CD4-positive, CD25-positive, alpha-beta regulatory T cell (primary cell): ENCODE measurements around the gene HMGN1. TPM values are rescaled to one million over a fixed set of nuclear protein-coding genes. Genes with fewer than 3 reads are reported as not detected.

Experiments
- ATAC-seq, 2 donors: fragments of 150-1000 bp; cut with Tn5 transposase; one replicate each; pipeline ENCODE4 v1.10.0; 2021; ENCODE audit warnings: low read depth in 2 of 2, moderate number of reproducible peaks in 2 of 2, moderate library complexity in 1 of 2
- DNase-seq, 3 donors: peaks; one replicate each; pipeline versions ENCODE4 v3.0.0 to v3.0.0-alpha.2; 2012 to 2022; ENCODE audit warnings: mixed read lengths in 1 of 3
- H3K27ac ChIP-seq: one replicate; pipeline ENCODE4 v1.7.0; 2013; ENCODE audit warnings: mild to moderate bottlenecking, low read length; ENCODE audit not compliant: insufficient read depth, poor library complexity, severe bottlenecking
- H3K27me3 ChIP-seq: one replicate; pipeline ENCODE4 v1.7.0; 2013; ENCODE audit warnings: low read length; ENCODE audit not compliant: control insufficient read depth, insufficient read depth
- H3K36me3 ChIP-seq: one replicate; pipeline ENCODE4 v1.7.0; 2013; ENCODE audit warnings: mild to moderate bottlenecking, low read length, moderate library complexity; ENCODE audit not compliant: control insufficient read depth, insufficient read depth
- H3K4me1 ChIP-seq: 2 replicates; pipeline ENCODE4 v1.7.0; 2013; ENCODE audit warnings: mild to moderate bottlenecking, low read length; ENCODE audit not compliant: insufficient read depth, control insufficient read depth, poor library complexity, severe bottlenecking
- H3K4me3 ChIP-seq: one replicate; pipeline ENCODE4 v1.7.0; 2013; ENCODE audit warnings: low read depth, mild to moderate bottlenecking, low read length, moderate library complexity
- H3K9me3 ChIP-seq, 2 experiments: 1 replicate in 1 of 2; 2 replicates in 1 of 2; pipeline ENCODE4 v1.7.0; 2013; ENCODE audit warnings: low read length in 2 of 2, mild to moderate bottlenecking in 1 of 2, moderate library complexity in 1 of 2; ENCODE audit not compliant: control insufficient read depth in 2 of 2
- H3K27ac Mint-ChIP-seq, 3 donors: one replicate each; pipeline ENCODE4 v1.8.0; 2020 to 2022; ENCODE audit warnings: mild to moderate bottlenecking in 3 of 3, mixed read lengths in 3 of 3, moderate library complexity in 2 of 3
- H3K27me3 Mint-ChIP-seq: one replicate; pipeline ENCODE4 v1.8.0; 2022; ENCODE audit warnings: mild to moderate bottlenecking, mixed read lengths
- H3K36me3 Mint-ChIP-seq: one replicate; pipeline ENCODE4 v1.8.0; 2020; ENCODE audit warnings: mixed read lengths
- H3K4me1 Mint-ChIP-seq, 4 donors: one replicate each; pipeline ENCODE4 v1.8.0; 2020 to 2022; ENCODE audit warnings: mixed read lengths in 4 of 4, mild to moderate bottlenecking in 1 of 4
- H3K4me3 Mint-ChIP-seq, 4 donors: one replicate each; pipeline ENCODE4 v1.8.0; 2020 to 2022; ENCODE audit warnings: mild to moderate bottlenecking in 4 of 4, mixed read lengths in 4 of 4, moderate library complexity in 3 of 4
- H3K9me3 Mint-ChIP-seq, 7 donors: one replicate each; pipeline ENCODE4 v1.8.0; 2020 to 2022; ENCODE audit warnings: mixed read lengths in 7 of 7, mild to moderate bottlenecking in 3 of 7, moderate library complexity in 2 of 7
- polyA plus RNA-seq, 4 donors: library from polyadenylated mRNA; unstranded; fragments of 300-500 nt; fragmentation: Illumina TruSeq; gene quantifications; one replicate each; pipeline ENCODE4 v1.2.3, GENCODE V29; 2021
- total RNA-seq: library from RNA; stranded (reverse); gene quantifications from one replicate; pipeline ENCODE4 v1.2.3, GENCODE V29; 2022

HMGN1 gene
- total and polyA plus RNA-seq, 5 donors from 2014 or later, result 168 to 249 (median 186) TPM

GRCh38 chr21:39326607-39327307, 22.1 kb downstream of the HMGN1 start:
- peaks cover 2% of the 10 kb centered on the region for H3K27me3 Mint-ChIP-seq
- no peak for DNase-seq
- H3K4me1 ChIP-seq, result no peaks in the 10 kb centered on the region
- H3K27ac ChIP-seq, result no peak overlapping the region
- no peaks in the 10 kb centered on the region for H3K27me3 ChIP-seq
- H3K36me3 Mint-ChIP-seq, result no peaks in the 10 kb centered on the region
- H3K36me3 ChIP-seq, result no peaks in the 10 kb centered on the region
- H3K4me3 ChIP-seq, result no peak overlapping the region
- no peaks in the 10 kb centered on the region for H3K9me3 ChIP-seq
- H3K4me1 Mint-ChIP-seq, result no peaks in the 10 kb centered on the region
- ATAC-seq, result no peak
- H3K27ac Mint-ChIP-seq, result no peak overlapping the region
- H3K4me3 Mint-ChIP-seq, result no peak overlapping the region
- no peaks in the 10 kb centered on the region for H3K9me3 Mint-ChIP-seq

GRCh38 chr21:39325458-39325857, 23.4 kb downstream of the HMGN1 start:
- Mint-ChIP-seq H3K27me3 (no peaks in the 10 kb centered on the region), H3K4me1 (no peaks in the 10 kb centered on the region), H3K4me3 (no peak overlapping the region), H3K9me3 (no peaks in the 10 kb centered on the region), H3K27ac (no peak overlapping the region), H3K36me3 (no peaks in the 10 kb centered on the region)
- Histone ChIP-seq H3K4me1 (no peaks in the 10 kb centered on the region), H3K27me3 (no peaks in the 10 kb centered on the region), H3K36me3 (no peaks in the 10 kb centered on the region), H3K4me3 (no peak overlapping the region), H3K9me3 (no peaks in the 10 kb centered on the region), H3K27ac (no peak overlapping the region)
- DNase-seq (no peak), ATAC-seq (no peak)

- Mint-ChIP-seq H3K4me3 (no peak overlapping the region), H3K9me3 (no peaks in the 10 kb centered on the region), H3K36me3 (no peaks in the 10 kb centered on the region), H3K27ac (no peak overlapping the region), H3K27me3 (no peaks in the 10 kb centered on the region), H3K4me1 (peaks cover 0 to under 1% (median 0%) of the 10 kb centered on the region in 4 donors)
- DNase-seq (no peak), ATAC-seq (no peak)
- Histone ChIP-seq H3K9me3 (no peaks in the 10 kb centered on the region), H3K4me1 (no peaks in the 10 kb centered on the region), H3K27ac (no peak overlapping the region), H3K4me3 (no peak overlapping the region), H3K36me3 (no peaks in the 10 kb centered on the region), H3K27me3 (no peaks in the 10 kb centered on the region)
Measured at GRCh38 chr21:39321424-39321823, 27.5 kb downstream of the HMGN1 start.

- no peaks in the 10 kb centered on the region for H3K36me3 Mint-ChIP-seq
- Histone ChIP-seq H3K4me3 (no peak overlapping the region), H3K9me3 (no peaks in the 10 kb centered on the region), H3K27me3 (no peaks in the 10 kb centered on the region), H3K36me3 (no peaks in the 10 kb centered on the region), H3K27ac (no peak overlapping the region), H3K4me1 (peaks cover 7% of the 10 kb centered on the region)
- H3K9me3 Mint-ChIP-seq, result no peaks in the 10 kb centered on the region
- ATAC-seq (no peak), DNase-seq (no peak)
- H3K27ac Mint-ChIP-seq, result no peak overlapping the region
- H3K27me3 Mint-ChIP-seq, result no peaks in the 10 kb centered on the region
- peaks cover 0 to 10% (median 9%) of the 10 kb centered on the region in 4 donors for H3K4me1 Mint-ChIP-seq
- H3K4me3 Mint-ChIP-seq, result no peak overlapping the region
Measured at GRCh38 chr21:39319814-39320332, 29.0 kb downstream of the HMGN1 start.

GRCh38 chr21:39319251-39319756, 29.6 kb downstream of the HMGN1 start:
- H3K27me3 ChIP-seq, result no peaks in the 10 kb centered on the region
- H3K36me3 Mint-ChIP-seq, result no peaks in the 10 kb centered on the region

GRCh38 chr21:39318091-39318959, 30.6 kb downstream of the HMGN1 start:
- H3K9me3 Mint-ChIP-seq, result peaks cover 0 to 3% (median 0%) of the 10 kb centered on the region in 7 donors
- Histone ChIP-seq H3K9me3 (no peaks in the 10 kb centered on the region), H3K36me3 (no peaks in the 10 kb centered on the region), H3K27ac (no peak overlapping the region), H3K4me1 (peaks cover 17% of the 10 kb centered on the region), H3K27me3 (no peaks in the 10 kb centered on the region), H3K4me3 (no peak overlapping the region)
- no peak overlapping the region for H3K4me3 Mint-ChIP-seq
- H3K4me1 Mint-ChIP-seq, result peaks cover 0 to 18% (median 15%) of the 10 kb centered on the region in 4 donors
- no peak overlapping the region for H3K27ac Mint-ChIP-seq
- H3K36me3 Mint-ChIP-seq, result no peaks in the 10 kb centered on the region
- DNase-seq (no peak), ATAC-seq (no peak)
- peaks cover 5% of the 10 kb centered on the region for H3K27me3 Mint-ChIP-seq

More at GRCh38 chr21:39319251-39319756, 29.6 kb downstream of the HMGN1 start:
- H3K9me3 ChIP-seq, result no peaks in the 10 kb centered on the region
- peaks cover 0 to 16% (median 13%) of the 10 kb centered on the region in 4 donors for H3K4me1 Mint-ChIP-seq
- H3K9me3 Mint-ChIP-seq, result peaks cover 0 to 3% (median 0%) of the 10 kb centered on the region in 7 donors
- H3K4me3 ChIP-seq, result no peak overlapping the region
- peaks cover 2% of the 10 kb centered on the region for H3K27me3 Mint-ChIP-seq
- peaks cover 13% of the 10 kb centered on the region for H3K4me1 ChIP-seq
- H3K27ac ChIP-seq, result no peak overlapping the region
- peak overlapping the region in 1 of 3 donors; percentile 78 for H3K27ac Mint-ChIP-seq
- H3K36me3 ChIP-seq, result no peaks in the 10 kb centered on the region
- no peak for DNase-seq
- peak overlapping the region in 1 of 4 donors; percentile 11 for H3K4me3 Mint-ChIP-seq
- ATAC-seq, result no peak

GRCh38 chr21:39317134-39318090, 31.5 kb downstream of the HMGN1 start:
- Histone ChIP-seq H3K9me3 (no peaks in the 10 kb centered on the region), H3K27ac (no peak overlapping the region), H3K36me3 (no peaks in the 10 kb centered on the region), H3K4me1 (peaks cover 17% of the 10 kb centered on the region), H3K4me3 (no peak overlapping the region), H3K27me3 (no peaks in the 10 kb centered on the region)
- no peaks in the 10 kb centered on the region for H3K36me3 Mint-ChIP-seq
- DNase-seq (no peak), ATAC-seq (no peak)
- peaks cover 8% of the 10 kb centered on the region for H3K27me3 Mint-ChIP-seq
- no peak overlapping the region for H3K27ac Mint-ChIP-seq
- peaks cover 0 to 19% (median 15%) of the 10 kb centered on the region in 4 donors for H3K4me1 Mint-ChIP-seq
- H3K4me3 Mint-ChIP-seq, result peak overlapping the region in 2 of 4 donors; percentile 23 to 55
- H3K9me3 Mint-ChIP-seq, result peaks cover 0 to 3% (median 0%) of the 10 kb centered on the region in 7 donors
